ENCODE data around the gene UBE2S.

Gene UBE2S

DNA sequence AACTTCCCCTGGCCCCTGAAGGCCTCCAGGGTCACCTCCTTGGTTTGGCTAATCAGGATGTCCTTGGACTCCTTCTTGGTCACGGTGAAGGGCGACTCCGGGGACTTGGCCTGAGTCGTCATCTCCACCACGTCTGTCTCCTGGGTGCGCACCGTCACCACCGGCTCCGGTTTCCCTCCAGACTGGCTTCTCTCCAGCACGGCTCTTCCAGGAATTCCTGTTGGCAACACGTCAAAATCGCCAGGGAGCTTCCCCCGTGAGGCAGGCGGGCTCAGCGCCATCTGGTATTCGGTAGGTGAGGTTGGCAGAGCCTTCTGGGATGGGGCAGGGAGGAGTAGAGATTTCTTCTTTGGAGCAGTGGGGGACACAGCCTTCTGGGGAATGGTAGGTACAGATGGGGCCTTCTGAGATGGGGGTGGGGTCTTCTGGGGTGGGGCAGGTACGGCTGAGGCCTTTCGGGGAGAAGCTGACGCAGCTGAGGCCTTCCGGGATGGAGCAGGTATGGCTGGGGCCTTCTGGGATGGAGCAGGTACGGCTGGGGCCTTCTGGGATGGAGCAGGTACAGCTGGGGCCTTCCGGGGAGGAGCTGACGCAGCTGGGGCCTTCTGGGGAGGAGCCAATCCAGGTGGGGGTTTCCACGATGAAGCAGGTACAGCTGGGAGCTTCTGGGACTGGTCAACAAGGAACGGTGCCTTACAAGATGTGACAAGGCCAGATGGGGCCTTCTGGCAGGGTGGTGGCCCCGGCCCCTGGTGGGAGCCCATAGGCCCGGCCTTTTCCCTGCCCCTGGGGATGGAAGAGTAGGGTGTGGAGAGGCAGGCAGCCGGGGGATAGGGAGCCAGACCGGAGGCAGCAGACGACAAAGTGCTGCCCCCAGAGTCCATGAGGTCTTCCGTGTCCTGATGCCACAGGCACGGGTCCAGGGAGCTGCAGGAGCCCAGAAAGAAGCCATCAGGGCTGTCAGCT lies 48.4 kb downstream of the UBE2S start:
- no peak for DNase-seq

- no peak for DNase-seq
Observed at GRCh38 chr19:55358493-55358892, 49.1 kb downstream of the UBE2S start.

- no peak for DNase-seq
Observed at GRCh38 chr19:55355213-55355821, 52.3 kb downstream of the UBE2S start.

- DNase-seq = no peak
Observed at GRCh38 chr19:55354698-55355212, 52.8 kb downstream of the UBE2S start, which contains the start of gene COX6B2. COX6B2 (minus strand) TSS chr19:55354719; CDS start chr19:55354521, 198 bp downstream.

GRCh38 chr19:55353803-55354697 lies 53.5 kb downstream of the UBE2S start:
- DNase-seq = peak; percentile 55 to 61

- no peak for DNase-seq
Observed at GRCh38 chr19:55353356-55353802, 54.2 kb downstream of the UBE2S start.

DNA sequence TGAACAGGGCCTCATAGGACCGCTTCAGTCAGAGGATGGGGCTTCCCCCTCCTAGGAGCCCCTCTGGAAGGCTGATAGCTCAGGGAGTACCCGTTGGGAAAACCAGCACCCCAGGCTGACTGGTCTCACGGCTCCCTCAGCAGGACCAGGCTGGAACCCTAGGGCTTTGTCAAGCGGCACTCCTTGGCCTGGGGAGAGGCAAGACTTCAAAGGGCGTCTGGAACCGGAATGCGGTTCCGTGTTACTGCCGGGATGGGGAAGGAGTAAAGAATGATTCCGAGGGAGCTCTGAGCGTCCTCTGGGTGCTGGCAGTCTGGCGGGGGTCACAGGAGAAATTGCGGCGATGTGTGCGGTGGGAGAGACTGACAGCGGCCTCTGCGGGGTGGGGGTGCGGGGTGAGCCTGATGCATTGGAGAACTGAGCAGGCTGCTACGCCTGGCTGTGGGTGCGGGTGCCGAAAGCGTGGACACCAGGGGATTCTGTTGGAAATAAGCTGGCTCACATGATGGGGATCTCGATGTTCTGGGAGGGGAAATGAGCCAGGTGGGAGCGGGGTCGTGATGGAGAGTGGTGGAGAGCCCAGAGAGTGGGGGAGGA lies 54.9 kb downstream of the UBE2S start:
- no peak for DNase-seq

DNA sequence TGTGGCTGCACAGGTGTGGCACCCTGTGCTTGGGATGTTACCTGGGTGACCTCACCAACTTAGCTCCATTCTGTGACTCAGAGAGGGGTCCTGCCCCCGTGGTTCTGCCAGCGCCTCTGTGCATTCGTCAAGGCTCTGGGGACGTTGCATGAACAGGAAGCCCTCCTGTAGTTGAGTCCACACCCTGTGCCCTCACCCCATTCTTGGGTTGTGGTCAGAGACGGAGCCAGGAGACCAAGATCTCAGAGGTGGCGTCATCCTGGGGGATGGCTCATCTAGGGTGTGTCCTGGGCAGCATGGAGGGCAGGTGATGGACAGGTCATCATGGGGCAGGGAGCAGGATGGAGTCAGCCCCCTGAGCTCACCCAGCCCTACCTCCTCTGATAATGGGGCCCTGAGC lies 55.5 kb downstream of the UBE2S start:
- no peak for DNase-seq

DNA sequence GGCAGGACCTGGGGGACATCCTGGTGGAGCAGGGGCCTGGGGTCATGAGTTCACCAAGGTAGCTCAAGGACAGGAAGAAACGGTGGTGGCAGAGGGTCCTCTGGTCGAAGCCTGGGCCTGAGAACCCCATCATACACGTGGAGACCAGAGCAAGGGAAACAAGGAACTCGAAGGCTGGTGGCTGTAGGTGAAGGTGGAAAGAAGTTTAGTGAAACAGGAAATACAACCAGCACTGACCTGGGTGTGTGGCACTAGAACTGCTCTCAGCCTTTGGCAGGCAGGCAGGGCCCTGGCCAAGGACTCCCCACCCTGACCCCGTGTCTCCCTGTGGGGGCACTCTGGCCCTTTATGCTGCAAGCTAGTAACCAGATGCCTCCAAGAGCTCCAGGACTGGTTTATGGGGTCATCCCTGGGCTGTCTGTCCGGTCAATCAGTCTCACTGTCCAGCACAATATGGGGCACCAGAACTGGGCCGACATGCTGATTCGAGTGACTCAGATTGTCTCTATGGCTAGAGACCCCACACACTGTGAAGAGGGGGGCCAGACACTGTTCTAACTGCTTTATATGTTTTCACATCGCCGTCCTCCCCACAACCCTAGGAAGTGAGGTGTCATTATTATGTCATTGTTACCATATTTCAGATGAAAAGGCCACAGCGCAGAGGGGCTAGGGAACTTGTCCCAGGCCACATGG lies 56.8 kb downstream of the UBE2S start:
- DNase-seq = no peak
